Stimulated activated CD4-positive, alpha-beta T cell treated with anti-CD3 and anti-CD28 coated beads, Interleukin-1b, Interleukin-23, amount 100 ng/mL, for 24 hours (primary cell): ENCODE results near the gene HNRNPH2.

Experiments used
- DNase-seq, 4 experiments: peaks; one replicate each; pipeline ENCODE4 v3.0.0-alpha.2; 2020; ENCODE audit warnings: low read depth in 4 of 4, low spot score in 1 of 4

Gene HNRNPH2

GRCh38 chrX:101394372-101394771 lies 13.7 kb upstream of the HNRNPH2 start:
- no peak for DNase-seq

GRCh38 chrX:101395789-101396188 lies 12.2 kb upstream of the HNRNPH2 start:
- no peak for DNase-seq

GRCh38 chrX:101397779-101398178 lies 10.2 kb upstream of the HNRNPH2 start:
- DNase-seq: no peak

GRCh38 chrX:101398694-101399093 lies 9.3 kb upstream of the HNRNPH2 start:
- DNase-seq: no peak

- DNase-seq: no peak
Observed at GRCh38 chrX:101399825-101400224, 8.2 kb upstream of the HNRNPH2 start.

- DNase-seq: no peak
Observed at GRCh38 chrX:101407167-101407747, 765 bp upstream of the HNRNPH2 start.

- no peak for DNase-seq
Observed at GRCh38 chrX:101408532-101408841, 465 bp downstream of the HNRNPH2 start.

DNA sequence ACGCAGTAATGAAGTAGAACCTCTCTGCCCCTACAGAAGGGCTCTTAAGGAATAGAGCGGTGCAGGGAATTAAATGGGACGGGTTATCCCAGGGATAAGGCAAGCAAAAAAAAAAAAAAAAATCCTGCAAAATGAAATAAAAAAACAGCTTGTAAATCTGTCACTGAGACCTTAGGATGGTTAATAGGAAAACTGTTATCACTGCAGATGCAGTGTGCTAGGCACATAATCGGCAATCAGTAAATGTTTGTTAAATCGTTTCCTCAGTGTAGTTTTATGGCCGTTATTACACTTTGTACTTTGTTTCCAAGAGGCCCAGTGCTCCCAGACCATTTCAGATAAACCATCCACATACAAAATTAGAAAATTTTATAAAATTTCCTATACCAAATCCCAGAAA lies 1.0 kb downstream of the HNRNPH2 start:
- DNase-seq: no peak

DNA sequence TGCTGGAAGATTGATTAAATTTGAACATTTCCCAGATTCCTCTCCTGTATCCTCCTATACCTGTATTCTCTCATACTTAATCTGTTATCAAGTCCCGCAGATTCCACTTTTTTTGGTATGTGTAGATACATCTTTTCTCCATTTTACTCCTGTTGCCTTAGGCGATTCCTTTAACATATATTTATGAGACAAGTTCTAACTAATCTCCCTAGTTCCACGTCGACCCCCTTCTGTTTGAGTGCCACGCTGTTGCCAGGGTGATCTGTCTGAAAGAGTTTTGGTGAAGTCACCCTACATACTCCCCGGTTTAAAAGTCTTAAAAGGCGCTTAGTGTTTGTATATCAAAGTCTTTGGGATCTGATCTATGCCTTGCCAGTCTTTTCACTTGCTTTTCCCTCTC lies 2.4 kb downstream of the HNRNPH2 start:
- DNase-seq: no peak

GRCh38 chrX:101411984-101412383 lies 4.0 kb downstream of the HNRNPH2 start:
- DNase-seq: no peak

DNA sequence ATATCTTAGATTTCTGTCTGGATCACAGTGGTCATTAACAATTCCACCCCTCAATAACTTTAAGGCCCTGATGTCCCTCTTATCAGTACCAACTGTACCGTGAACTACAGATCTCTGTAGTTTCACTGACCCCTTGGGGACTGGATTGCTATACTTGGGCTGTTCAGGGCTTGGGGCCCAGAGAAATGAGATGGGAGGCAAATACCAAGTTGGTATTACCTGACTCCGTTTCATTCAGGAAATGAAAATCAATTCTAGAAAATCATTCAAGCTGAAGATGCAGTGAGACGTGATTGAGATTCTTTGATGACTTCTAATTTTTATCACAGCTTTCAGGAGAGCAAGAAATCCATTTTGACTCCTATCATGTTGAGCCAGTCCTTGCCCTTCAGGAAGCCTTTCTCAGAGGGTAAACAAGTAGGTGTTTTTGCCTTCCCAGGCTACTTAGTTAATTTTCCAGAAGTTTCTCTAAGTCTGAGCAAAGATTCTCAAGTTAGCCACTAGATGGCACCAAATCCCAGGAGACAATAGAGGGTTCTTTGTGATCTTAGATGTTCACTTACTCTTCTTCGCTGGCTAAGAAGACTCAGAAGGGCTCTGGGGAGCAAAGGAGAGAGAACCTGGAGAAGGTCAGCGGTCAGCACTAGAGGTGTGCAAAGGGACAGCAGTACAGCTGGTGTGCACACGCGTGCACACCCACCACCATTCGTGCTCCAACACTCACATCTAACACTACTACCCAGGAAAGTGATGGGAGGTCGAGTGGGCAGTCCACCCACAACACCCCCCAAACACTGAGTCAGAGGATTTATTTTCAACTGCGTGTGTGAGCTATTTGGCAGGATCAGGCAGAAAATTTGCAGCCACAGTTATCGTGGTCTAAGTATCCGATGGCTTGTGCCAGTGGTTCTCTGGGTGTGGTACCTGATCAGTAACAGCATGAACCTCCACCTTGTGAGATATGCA lies 7.4 kb downstream of the HNRNPH2 start:
- DNase-seq: no peak

DNA sequence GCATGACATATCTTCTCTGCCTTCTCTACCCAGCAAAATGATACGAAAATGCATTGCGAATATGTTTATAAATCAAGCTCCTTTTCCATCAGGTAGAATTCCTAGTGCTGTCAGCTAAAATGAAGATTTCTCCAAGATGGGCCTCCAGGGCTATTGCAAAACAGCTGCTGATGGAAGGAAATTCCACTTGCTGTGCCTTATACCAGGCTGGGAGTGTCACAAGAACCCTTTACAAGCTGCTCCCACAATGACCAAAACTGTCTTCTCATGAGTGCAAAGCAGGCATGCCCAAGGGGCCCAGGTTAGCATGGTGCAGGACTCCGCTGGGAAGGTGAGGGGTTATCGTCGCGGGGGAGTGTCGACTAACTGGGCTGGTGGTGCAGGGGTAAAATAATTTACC lies 8.7 kb downstream of the HNRNPH2 start:
- no peak for DNase-seq

- no peak for DNase-seq
Observed at GRCh38 chrX:101417190-101417589, 9.2 kb downstream of the HNRNPH2 start.

- DNase-seq: no peak
Observed at GRCh38 chrX:101417981-101418841, 10.2 kb downstream of the HNRNPH2 start.

DNA sequence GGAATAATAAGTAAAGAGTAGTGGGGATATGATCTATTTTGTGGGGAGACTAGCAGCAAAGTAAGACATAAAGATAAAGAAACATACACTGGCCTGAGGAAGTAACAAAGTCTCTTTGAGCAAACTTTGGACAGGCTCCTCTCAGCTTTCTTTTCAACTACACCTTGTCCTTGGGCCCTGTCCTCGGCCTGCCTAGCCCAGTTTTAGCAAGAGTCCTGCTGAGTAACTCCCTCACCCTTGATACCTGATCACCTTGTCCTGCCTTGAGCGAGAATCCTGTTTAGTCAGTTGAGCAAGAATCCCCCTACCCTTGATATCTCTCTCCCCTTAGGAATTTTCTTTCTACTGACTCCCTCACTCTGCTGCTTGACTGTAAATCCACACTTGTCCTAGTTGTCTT lies 11.5 kb downstream of the HNRNPH2 start:
- no peak for DNase-seq

- no peak for DNase-seq
Observed at GRCh38 chrX:101427954-101428353, 19.9 kb downstream of the HNRNPH2 start.

- DNase-seq: no peak
Observed at GRCh38 chrX:101429934-101430333, 21.9 kb downstream of the HNRNPH2 start.

DNA sequence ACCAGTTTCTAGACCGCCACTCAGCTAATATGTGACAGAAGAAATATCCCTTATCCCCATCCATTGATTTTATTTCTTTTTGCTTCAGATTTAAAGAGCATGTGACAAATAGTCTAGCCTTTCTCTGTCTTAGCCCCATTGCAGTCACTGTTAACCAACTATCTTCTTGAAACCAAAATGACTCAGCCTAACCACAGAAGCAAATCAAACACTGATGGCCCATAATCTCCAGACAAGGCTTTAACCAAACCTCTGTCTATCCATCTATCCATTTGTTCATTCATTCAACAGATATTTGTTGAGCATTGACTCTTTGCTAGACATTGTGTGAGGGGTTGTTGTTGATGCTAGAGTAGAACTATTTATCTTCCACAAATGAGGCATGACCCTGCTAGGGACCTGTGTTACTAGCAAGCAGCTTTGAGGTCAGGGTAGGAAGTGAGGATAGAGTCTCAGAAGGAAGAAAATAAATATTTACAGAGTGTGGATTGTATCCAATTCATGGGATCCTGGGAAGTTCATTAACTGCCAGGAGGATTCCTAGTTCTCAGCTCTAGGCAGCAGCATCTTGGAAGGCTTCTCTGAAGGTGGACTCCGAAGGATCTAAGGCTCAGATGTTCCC lies 22.5 kb downstream of the HNRNPH2 start:
- DNase-seq: no peak

DNA sequence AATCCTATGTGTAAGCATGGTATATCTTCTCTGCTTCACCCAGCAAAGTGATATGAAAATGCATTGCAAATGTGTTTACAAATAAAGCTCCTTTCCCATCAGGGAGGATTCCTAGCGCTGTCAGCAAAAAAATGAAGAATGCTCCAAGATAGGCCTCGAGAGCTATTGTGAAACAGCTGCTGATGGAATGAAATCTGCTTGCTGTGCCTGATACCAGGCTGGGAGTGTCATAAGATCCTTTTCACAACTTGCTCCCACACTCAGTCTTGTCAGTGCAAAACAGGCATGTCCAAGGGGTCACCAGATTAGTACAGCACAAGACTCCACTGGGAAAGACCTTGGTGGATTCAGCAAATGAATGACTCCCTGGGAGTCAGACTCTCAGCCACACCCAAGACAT lies 34.1 kb downstream of the HNRNPH2 start:
- DNase-seq: no peak

- no peak for DNase-seq
Observed at GRCh38 chrX:101449279-101449678, 41.3 kb downstream of the HNRNPH2 start.

GRCh38 chrX:101450085-101450484 lies 42.1 kb downstream of the HNRNPH2 start:
- DNase-seq: no peak
